ENCODE results near the gene CLRN3. TPM values are rescaled to one million over a fixed set of nuclear protein-coding genes. Genes with fewer than 3 reads are reported as not detected.

CLRN3 gene
- total and polyA plus RNA-seq, 2 of the 8 experiments (the other 6 are each of a cell fraction or from before 2014, with no cell fraction given): not detected

DNA sequence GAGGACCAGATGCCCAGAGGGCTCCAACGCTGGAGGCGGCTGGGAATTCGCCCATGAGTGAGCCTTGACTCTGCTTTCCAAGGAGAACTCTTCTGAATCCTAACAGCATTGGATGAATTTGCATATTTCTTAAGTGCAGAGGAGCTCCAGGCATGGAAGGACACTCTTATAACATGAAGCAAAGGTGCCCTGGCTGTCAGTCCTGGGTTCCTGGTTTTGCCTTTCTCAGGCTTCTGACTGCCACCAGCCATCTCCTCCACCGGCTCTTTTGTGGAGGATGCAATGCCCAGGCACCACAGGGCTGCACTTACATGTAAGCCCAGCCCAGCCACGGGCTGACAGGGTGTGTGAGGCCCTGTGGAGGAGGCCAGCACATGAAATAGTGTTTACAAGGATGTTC lies 8.2 kb downstream of the CLRN3 start:
- H3K27me3 ChIP-seq (replicated peaks in 1 of 4; ENCODE audit: control insufficient read depth in 3 of 4, extremely low read depth in 1 of 4, insufficient read depth in 3 of 4, low read length in 3 of 4): no peaks in the 10 kb centered on the region
- H2BK5ac ChIP-seq (ENCODE audit: low read depth, low read length): no peak overlapping the region
- no peaks in the 10 kb centered on the region for H3K36me3 ChIP-seq (ENCODE audit: control insufficient read depth in 2 of 4, insufficient read depth in 4 of 4, low read length in 3 of 4)
- no peak overlapping the region for H3K9ac ChIP-seq (replicated peaks in 1 of 4; ENCODE audit: extremely low read depth in 1 of 4, low read depth in 3 of 4, low read length in 3 of 4)
- H2BK15ac ChIP-seq (ENCODE audit: low read length): no peak overlapping the region
- H3K14ac ChIP-seq (ENCODE audit: insufficient read length): no peak overlapping the region
- H3K27ac ChIP-seq (ENCODE audit: low read depth, low read length): no peak overlapping the region
- 92% methylated on average over 5 of the region's 5 CpGs; no CpG with 5 or more reads in 1 of the 2 experiments for WGBS, 2 experiments (ENCODE audit: extremely low coverage in 1 of 2, insufficient coverage in 1 of 2, insufficient read length in 1 of 2, insufficient replicate concordance in 2 of 2, low coverage in 1 of 2, low lambda C conversion rate in 2 of 2, missing lambda C conversion rate in 1 of 2)
- no peak overlapping the region for H2BK12ac ChIP-seq (ENCODE audit: low read depth, low read length)
- no peak overlapping the region for H2AFZ ChIP-seq (ENCODE audit: low read length)
- no peaks in the 10 kb centered on the region for H4K20me1 ChIP-seq (replicated peaks in 1 of 2; ENCODE audit: control insufficient read depth in 1 of 2, insufficient read depth in 2 of 2, low read length in 2 of 2)
- H3K23me2 ChIP-seq (ENCODE audit: low read depth, low read length): no peaks in the 10 kb centered on the region
- DNase-seq (ENCODE audit: low read depth in 1 of 2, low spot score in 2 of 2): peak in 1 of 2 experiments; percentile 29
- no peaks in the 10 kb centered on the region; a peak in 2 of 7 replicates for H3K4me1 ChIP-seq (replicated peaks in 1 of 4; ENCODE audit: control insufficient read depth in 3 of 4, insufficient read depth in 4 of 4, low read length in 3 of 4)
- H2BK20ac ChIP-seq (ENCODE audit: low read length): no peak overlapping the region
- H4K91ac ChIP-seq (replicated peaks; ENCODE audit: insufficient read length, low read length): no peak overlapping the region
- ChIA-PET POLR2A (ENCODE audit: partially characterized antibody) (interaction anchor here (0.6 kb wide), 1 partner anchor 1003 kb away, joined by 3 read pairs; no protein-coding TSS in a partner anchor), CTCF (ENCODE audit: partially characterized antibody) (interaction anchor here (0.9 kb wide), 1 partner anchor 22 kb away, joined by 3 read pairs; the partner anchor contains the start of gene PTPRE)
- no peak overlapping the region for H4K5ac ChIP-seq (ENCODE audit: insufficient read length, low read depth, low read length)
- no peak for FAIRE-seq
- no peak overlapping the region for H3K4me3 ChIP-seq (ENCODE audit: extremely low read depth in 1 of 4, insufficient read depth in 2 of 4, low read depth in 3 of 4, low read length in 4 of 4)
- H3K9me3 ChIP-seq (ENCODE audit: insufficient read depth in 2 of 2, low read depth in 1 of 2, low read length in 1 of 2): no peaks in the 10 kb centered on the region
- no peak overlapping the region for H3K4me2 ChIP-seq (ENCODE audit: insufficient read depth in 1 of 2, low read depth in 2 of 2, low read length in 2 of 2)
- no peaks in the 10 kb centered on the region for H3K79me1 ChIP-seq (ENCODE audit: low read depth, low read length)
- no peak overlapping the region for H2BK120ac ChIP-seq (replicated peaks; ENCODE audit: low read depth, low read length)
- no peak overlapping the region for H3K56ac ChIP-seq (replicated peaks; ENCODE audit: insufficient read length, low read depth, low read length)
- no peak overlapping the region for H3K4ac ChIP-seq (replicated peaks; ENCODE audit: insufficient read length, low read depth, low read length)
- H4K8ac ChIP-seq (ENCODE audit: extremely low read depth, insufficient read depth, low read length): no peak overlapping the region
- no peak overlapping the region for H3K23ac ChIP-seq (ENCODE audit: insufficient read length)
- H3K79me2 ChIP-seq (ENCODE audit: control insufficient read depth in 1 of 2, insufficient read depth in 2 of 2, low read length in 2 of 2): no peaks in the 10 kb centered on the region
- no peak overlapping the region for H2AK5ac ChIP-seq (ENCODE audit: low read depth, low read length)
- no peak overlapping the region for H3K18ac ChIP-seq (ENCODE audit: extremely low read depth, low read length)
- TF ChIP-seq TAF1 (IDR thresholded peaks at IDR 0.05; ENCODE audit: low read depth, low read length) (no peak), NRF1 (IDR thresholded peaks at IDR 0.05; ENCODE audit: low read depth, low read length) (no peak), RFX5 (IDR thresholded peaks at IDR 0.05; ENCODE audit: borderline replicate concordance, low read depth, low read length) (no peak), ZNF274 (IDR thresholded peaks at IDR 0.05; ENCODE audit: borderline replicate concordance, extremely low read depth, low read length) (no peak), BCL11A (IDR thresholded peaks at IDR 0.05; ENCODE audit: low read depth in 2 of 2, low read length in 2 of 2) (no peak), MAFK (IDR thresholded peaks at IDR 0.05; ENCODE audit: low read depth, low read length) (no peak), EZH2 (IDR thresholded peaks at IDR 0.05; ENCODE audit: low read depth, low read length, severe bottlenecking) (no peak), CTBP2 (IDR thresholded peaks at IDR 0.05; ENCODE audit: borderline replicate concordance, insufficient read depth, insufficient read length, low read length) (no peak), HDAC2 (IDR thresholded peaks at IDR 0.05; ENCODE audit: borderline replicate concordance in 1 of 2, low read depth in 2 of 2, low read length in 2 of 2) (no peak), CREB1 (IDR thresholded peaks at IDR 0.05) (no peak)
- TF ChIP-seq, protein P1, sequence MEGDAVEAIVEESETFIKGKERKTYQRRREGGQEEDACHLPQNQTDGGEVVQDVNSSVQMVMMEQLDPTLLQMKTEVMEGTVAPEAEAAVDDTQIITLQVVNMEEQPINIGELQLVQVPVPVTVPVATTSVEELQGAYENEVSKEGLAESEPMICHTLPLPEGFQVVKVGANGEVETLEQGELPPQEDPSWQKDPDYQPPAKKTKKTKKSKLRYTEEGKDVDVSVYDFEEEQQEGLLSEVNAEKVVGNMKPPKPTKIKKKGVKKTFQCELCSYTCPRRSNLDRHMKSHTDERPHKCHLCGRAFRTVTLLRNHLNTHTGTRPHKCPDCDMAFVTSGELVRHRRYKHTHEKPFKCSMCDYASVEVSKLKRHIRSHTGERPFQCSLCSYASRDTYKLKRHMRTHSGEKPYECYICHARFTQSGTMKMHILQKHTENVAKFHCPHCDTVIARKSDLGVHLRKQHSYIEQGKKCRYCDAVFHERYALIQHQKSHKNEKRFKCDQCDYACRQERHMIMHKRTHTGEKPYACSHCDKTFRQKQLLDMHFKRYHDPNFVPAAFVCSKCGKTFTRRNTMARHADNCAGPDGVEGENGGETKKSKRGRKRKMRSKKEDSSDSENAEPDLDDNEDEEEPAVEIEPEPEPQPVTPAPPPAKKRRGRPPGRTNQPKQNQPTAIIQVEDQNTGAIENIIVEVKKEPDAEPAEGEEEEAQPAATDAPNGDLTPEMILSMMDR (IDR thresholded peaks at IDR 0.05; ENCODE audit: control extremely low read depth in 1 of 3, insufficient read depth in 1 of 3, low read depth in 1 of 3, low read length in 3 of 3): no peak

Measured in H1 (cell line).